GM19452 (cell line): ENCODE measurements around the gene OTOF.

Experiments used
- ATAC-seq: cut with Tn5 transposase; IDR thresholded peaks from one replicate; pipeline ENCODE4 v1.9.1; 2021; ENCODE audit not compliant: unreplicated experiment

OTOF gene

DNA sequence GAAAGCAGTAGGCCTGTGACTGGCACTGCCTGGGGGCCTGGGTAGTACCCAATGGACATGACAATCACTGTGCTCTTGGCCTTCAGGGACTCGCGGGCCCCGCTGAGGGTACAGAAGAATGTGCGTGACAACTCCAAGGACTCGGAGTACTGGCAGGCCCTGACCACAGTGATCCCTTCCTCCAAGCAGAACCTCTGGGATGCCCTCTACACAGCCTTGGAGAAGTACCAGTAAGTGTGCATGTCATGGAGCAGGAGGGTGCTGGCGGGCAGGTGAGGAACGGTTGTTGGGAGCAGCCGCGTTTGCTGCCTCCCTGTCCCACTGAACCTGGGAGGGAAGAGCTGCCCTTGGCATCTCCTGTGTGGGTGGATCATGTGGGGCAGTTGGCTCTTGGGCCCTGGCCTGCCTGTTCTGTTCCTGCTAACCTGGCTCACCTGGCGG is 23.3 kb downstream of the OTOF start:
- ATAC-seq = no peak

DNA sequence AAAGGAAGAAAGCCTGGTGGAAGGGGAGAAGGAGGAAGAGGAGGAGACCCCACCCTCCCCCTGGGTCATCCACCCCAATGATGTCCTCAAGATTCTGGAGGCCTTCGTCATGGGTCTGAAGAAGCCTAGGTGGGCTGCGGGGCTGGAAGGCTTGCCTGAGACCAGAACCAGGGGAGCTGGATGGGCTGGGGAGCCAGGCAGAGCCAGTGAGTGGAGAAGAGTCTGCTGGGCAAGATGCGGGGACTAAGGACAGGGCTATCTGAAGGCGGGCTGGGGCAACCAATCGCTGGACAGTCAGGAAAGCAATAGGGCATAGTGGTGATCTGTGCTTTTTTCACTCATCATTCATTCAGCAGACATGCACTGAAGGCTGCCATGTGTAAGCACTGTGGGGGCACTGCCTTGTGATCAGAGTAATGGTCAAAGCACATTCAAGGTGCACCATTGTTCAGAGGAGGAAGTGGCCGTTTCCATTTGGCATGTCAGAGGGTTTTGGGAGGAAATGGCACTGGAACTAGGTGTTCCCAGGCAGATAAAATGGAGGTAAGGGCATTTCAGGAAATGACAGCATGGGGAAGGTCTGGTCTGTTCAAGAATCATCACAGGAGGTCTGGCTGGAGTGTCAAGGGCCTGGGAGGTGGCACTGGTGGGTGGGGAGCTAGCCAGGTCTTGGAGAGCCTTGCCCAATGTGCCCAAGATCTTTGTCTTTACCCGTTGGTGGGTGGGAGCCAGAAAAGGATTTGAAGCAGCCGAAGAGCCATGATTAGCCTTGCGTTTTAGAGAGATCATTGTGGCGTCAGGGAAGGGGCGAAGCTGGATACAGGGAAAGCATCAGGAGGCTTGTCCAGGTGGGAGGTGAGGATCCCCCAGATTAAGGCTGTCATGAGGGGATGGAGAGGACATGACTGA is 24.2 kb downstream of the OTOF start:
- no peak for ATAC-seq

DNA sequence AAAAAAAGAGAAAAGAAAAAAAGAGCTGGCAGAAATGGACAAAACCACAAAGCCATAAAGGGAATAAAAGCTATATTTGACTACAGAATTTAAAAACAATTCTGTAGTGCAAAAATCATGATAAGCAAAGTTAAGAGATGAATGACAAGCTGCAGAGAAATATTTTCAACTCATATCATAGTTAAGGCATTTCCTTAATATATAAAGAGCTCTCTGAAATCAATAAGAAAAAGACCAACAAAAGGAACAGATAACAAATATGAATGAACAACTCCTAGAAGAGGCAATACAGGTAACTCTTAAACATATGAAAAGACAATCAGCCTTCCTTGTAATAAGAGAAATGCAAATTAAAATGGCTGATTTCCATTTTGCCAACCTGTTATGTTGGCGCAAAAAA is 26.2 kb downstream of the OTOF start:
- ATAC-seq = no peak

- no peak for ATAC-seq
These were observed 27.8 kb downstream of the OTOF start for GRCh38 chr2:26450031-26450635.

DNA sequence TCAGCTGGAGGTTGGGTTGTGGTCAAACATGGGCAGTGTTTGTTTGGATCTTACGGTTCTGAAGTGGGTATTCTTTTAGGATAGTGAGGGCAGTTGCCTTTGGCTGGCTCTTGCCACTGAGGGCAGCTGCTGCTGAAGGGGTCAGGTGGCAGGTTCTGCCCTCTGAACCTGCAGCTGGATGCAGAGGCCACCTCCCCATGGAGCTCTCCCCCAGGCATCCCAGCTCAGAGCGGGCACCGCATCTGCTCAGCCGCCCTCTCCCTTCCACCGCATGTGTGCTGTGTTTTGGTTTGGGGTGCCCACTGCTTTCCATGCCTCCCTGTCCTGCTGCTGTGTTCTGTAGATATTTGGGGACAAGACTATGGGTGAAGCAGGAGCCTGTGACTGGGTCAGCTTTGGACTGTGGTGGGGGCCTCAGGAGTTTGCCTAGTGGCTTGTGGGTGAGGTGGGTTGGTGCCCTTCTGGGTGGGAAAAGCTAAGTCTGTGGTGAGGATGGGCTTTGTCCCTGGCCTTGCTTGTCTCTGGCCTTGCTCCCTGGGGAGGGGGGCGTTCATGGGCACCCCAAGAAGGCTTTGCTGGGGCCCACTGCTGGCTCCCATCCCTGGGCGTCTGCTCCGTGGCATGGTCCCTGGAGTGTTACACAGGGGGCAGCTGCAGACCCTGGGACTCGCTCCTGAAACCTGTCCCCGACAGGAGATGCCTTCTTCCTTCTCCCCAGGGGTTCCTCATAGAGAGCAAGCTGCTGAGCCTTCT is 28.5 kb downstream of the OTOF start:
- ATAC-seq = no peak

- ATAC-seq = no peak
These were observed 29.3 kb downstream of the OTOF start for GRCh38 chr2:26448651-26449050.

DNA sequence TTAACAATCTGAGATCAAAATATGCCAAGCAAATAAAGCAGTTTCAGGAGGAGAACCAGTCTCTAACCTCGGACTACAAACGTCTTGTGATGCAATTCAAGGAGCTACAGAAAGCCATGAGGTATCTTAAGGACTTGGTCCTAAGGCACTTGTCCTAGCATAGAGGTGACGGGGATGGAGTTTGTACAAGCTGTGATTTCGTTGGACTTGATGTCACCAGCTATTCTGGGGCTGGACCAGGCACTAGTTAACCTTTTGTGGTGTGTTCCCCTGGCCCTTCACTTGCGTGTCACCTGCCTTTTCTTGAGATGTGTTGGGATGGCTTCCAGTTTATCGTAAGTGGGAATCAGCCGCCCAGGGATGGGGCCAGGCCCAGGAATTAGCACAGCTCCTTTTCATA is 33.7 kb downstream of the OTOF start:
- no peak for ATAC-seq

DNA sequence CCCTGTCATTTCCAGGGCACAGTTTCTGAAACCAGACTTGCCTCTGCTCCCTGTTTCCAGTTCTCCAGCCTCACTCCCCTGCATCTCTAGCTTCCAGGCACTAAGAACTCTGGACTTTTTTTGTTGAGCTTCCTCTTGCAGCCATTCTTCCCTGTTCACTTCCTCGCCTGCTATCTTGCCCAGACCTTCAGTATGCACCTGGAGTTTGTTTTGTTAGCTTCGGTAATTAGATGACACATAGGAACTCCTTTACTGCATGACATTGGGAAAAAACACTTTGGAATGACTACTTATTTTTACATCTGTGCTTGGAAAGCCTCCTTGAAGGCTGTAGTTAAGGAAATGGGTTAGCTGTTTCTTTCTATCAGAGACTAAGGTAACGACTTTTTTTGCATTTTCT is 35.2 kb downstream of the OTOF start:
- no peak for ATAC-seq

DNA sequence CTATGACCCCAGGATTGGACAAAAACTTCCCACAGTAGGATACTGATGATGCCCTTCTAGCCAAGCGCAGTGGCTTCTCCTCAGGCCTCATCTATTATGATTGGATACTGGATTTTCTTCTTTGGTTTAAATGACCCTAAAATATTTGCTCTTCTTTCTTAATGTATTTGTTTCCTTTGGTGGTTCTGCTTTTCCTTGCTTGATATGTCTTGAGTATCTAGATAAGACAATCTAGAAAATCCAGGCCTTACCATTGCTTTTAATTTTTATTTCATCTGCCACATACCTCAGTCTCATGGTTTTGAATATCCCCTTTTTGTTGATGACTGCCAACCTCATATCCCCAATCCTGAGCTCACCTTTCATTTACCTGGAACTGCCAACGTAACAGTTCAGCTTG is 35.6 kb downstream of the OTOF start:
- no peak for ATAC-seq

GRCh38 chr2:26438926-26439325 is 39.0 kb downstream of the OTOF start:
- no peak for ATAC-seq

GRCh38 chr2:26438526-26438925 is 39.4 kb downstream of the OTOF start:
- ATAC-seq = no peak

DNA sequence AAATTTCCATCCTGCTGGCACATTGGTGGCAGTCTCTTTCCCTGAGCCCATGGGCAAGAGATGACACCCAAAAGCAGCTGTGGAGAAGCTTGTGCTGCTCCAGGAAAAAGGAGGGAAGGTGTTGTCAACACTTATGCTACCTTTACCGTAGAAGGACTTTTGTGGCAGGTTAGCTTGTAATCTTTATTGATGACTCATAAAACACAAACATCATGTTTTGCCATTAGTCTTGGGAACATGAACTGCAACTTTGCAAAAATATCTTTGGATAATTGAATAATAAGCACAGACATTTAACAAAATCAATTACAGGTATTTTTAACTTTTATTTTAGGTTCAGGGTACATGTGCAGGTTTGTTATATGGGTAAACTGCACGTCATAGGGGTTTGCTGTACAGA is 42.8 kb downstream of the OTOF start:
- no peak for ATAC-seq

GRCh38 chr2:26432859-26433258 is 45.1 kb downstream of the OTOF start:
- no peak for ATAC-seq

GRCh38 chr2:26432363-26432762 is 45.6 kb downstream of the OTOF start:
- no peak for ATAC-seq

DNA sequence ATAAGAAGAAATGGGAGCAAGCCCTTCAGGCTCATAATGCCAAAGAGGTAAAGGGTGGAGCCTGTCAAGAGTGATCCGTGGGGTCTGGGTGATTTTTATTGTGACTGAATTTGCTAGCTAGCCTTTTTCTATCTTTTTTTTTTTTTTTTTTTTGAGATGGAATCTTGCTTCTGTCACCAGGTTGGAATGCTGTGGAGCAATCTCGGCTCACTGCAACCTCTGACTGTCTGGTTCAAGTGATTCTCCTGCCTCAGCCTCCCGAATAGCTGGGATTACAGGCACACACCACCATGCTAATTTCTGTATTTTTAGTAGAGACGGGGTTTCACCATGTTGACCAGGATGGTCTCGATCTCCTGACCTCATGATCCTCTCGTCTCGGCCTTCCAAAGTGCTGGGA is 47.1 kb downstream of the OTOF start:
- no peak for ATAC-seq

- ATAC-seq = no peak
These were observed 47.9 kb downstream of the OTOF start for GRCh38 chr2:26429779-26430578.

- ATAC-seq = no peak
These were observed 49.1 kb downstream of the OTOF start for GRCh38 chr2:26428846-26429245.

DNA sequence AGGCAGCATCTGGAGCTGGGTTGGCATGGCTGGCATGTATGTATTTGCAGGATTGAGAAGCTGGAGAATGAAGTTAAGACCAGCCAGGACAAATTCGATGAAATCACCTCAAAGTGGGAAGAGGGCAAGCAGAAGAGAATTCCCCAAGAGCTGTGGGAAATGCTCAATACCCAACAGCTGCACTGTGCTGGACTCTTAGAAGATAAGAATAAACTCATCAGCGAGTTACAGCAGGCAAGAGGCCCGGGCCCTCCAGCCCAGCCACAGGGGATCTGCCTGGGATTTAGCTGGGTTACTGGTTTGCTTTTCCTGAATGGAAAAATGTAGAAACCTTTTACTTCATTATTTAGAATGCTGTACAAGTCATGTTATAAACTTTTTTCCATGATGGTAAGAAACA is 53.7 kb downstream of the OTOF start:
- no peak for ATAC-seq

GRCh38 chr2:26423750-26424149 is 54.2 kb downstream of the OTOF start:
- no peak for ATAC-seq

DNA sequence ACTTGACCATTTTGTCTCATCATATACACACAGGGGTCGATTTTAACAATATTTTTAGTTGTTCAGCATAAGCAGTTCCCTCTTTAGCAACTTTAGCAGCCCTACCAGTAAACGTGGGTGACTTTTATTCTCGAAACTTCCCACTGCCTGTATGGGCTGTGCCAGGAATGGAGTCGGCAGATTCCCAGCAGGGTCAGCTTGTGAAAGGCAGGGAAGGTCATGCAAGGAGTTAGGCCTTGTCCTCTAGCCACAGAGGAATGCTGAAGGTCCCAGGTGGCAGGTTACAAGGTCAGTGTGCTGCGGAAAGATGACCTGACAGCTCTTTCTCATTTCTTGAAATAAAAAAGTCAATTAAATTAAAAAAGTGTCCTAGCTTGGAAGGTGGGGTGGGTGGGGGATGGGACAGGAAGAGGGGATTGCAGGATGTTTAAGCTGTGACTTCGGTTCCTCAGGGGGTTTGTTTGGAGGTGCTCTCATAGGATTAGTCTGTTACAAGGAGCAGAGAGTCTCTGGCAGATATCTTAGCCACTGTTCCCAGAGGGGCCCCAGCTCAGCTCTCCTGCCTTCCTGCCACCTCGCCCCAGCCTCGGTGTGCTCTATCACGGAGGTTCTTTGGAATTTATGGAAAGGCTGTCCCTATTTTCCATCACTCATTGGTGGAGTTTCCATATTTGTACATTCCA is 54.8 kb downstream of the OTOF start:
- no peak for ATAC-seq
